Astrocyte (in vitro differentiated cells and primary cell): ENCODE results near the gene KCNQ5. TPM values are rescaled to one million over a fixed set of nuclear protein-coding genes. Genes with fewer than 3 reads are reported as not detected.

ENCODE experiments used
- DNase-seq: peaks from one replicate; pipeline ENCODE4 v3.0.0-alpha.2; 2010; ENCODE audit warnings: low read depth
- FAIRE-seq: peaks from 2 replicates; lab custom pipeline; 2011; peaks lifted over from hg19 to GRCh38; lab: Jason Lieb, UNC
- H2AFZ ChIP-seq: 2 replicates; pipeline ENCODE4 v1.6.0; 2012; ENCODE audit warnings: low read depth, low read length, inconsistent platforms
- H3K27ac ChIP-seq: 2 replicates; pipeline ENCODE4 v1.5.1; 2011; ENCODE audit warnings: low read depth, low read length, inconsistent platforms
- H3K27me3 ChIP-seq: 2 replicates; pipeline ENCODE4 v1.6.0; 2011; ENCODE audit warnings: low read length, inconsistent platforms; ENCODE audit not compliant: insufficient read depth
- H3K36me3 ChIP-seq: 2 replicates; pipeline ENCODE4 v1.5.1; 2011; ENCODE audit warnings: low read length, inconsistent platforms; ENCODE audit not compliant: insufficient read depth
- H3K4me1 ChIP-seq: 2 replicates; pipeline ENCODE4 v1.5.1; 2011; ENCODE audit warnings: low read length, inconsistent platforms; ENCODE audit not compliant: insufficient read depth
- H3K4me2 ChIP-seq: 2 replicates; pipeline ENCODE4 v1.6.0; 2012; ENCODE audit warnings: low read length, inconsistent platforms
- H3K4me3 ChIP-seq: 2 replicates; pipeline ENCODE4 v1.5.1; 2011; ENCODE audit warnings: low read depth, mild to moderate bottlenecking, low read length, inconsistent platforms; ENCODE audit not compliant: insufficient read depth
- H3K79me2 ChIP-seq: 2 replicates; pipeline ENCODE4 v1.6.0; 2012; ENCODE audit warnings: mild to moderate bottlenecking, low read length, inconsistent platforms; ENCODE audit not compliant: insufficient read depth
- H3K9ac ChIP-seq: 2 replicates; pipeline ENCODE4 v1.6.0; 2012; ENCODE audit warnings: mild to moderate bottlenecking, low read length, inconsistent platforms
- H3K9me3 ChIP-seq: 2 replicates; pipeline ENCODE4 v1.5.1; 2012; ENCODE audit warnings: low read depth, mild to moderate bottlenecking, low read length, inconsistent platforms; ENCODE audit not compliant: insufficient read depth
- H4K20me1 ChIP-seq: 2 replicates; pipeline ENCODE4 v1.6.0; 2012; ENCODE audit warnings: low read length, inconsistent platforms; ENCODE audit not compliant: insufficient read depth
- H3K27ac Mint-ChIP-seq: one replicate; pipeline ENCODE4 v1.8.0; 2021; ENCODE audit warnings: mild to moderate bottlenecking, mixed read lengths; ENCODE audit not compliant: unreplicated experiment
- H3K27me3 Mint-ChIP-seq: one replicate; pipeline ENCODE4 v1.8.0; 2021; ENCODE audit warnings: low read depth, mixed read lengths; ENCODE audit not compliant: unreplicated experiment
- H3K36me3 Mint-ChIP-seq: one replicate; pipeline ENCODE4 v1.8.0; 2021; ENCODE audit warnings: low read depth, mixed read lengths; ENCODE audit not compliant: unreplicated experiment
- H3K4me1 Mint-ChIP-seq: one replicate; pipeline ENCODE4 v1.8.0; 2021; ENCODE audit warnings: low read depth, mixed read lengths; ENCODE audit not compliant: unreplicated experiment
- H3K4me3 Mint-ChIP-seq: one replicate; pipeline ENCODE4 v1.8.0; 2021; ENCODE audit warnings: mild to moderate bottlenecking, moderate library complexity, mixed read lengths; ENCODE audit not compliant: unreplicated experiment
- H3K9me3 Mint-ChIP-seq: one replicate; pipeline ENCODE4 v1.8.0; 2021; ENCODE audit warnings: mild to moderate bottlenecking, mixed read lengths; ENCODE audit not compliant: unreplicated experiment
- CTCF ChIP-seq: IDR thresholded peaks from 2 replicates; pipeline ENCODE4 v1.5.1; 2011; ENCODE audit warnings: low read depth, mild to moderate bottlenecking, inconsistent platforms, low read length, moderate library complexity; ENCODE audit not compliant: insufficient read depth
- EZH2 ChIP-seq: IDR thresholded peaks from 2 replicates; pipeline ENCODE4 v1.6.1; 2012; ENCODE audit warnings: mild to moderate bottlenecking, low read length, inconsistent platforms; ENCODE audit not compliant: insufficient read depth
- total RNA-seq: library from RNA; stranded (reverse); gene quantifications from 2 replicates; pipeline ENCODE4 v1.2.1, GENCODE V29; 2021

The KCNQ5 gene
- total RNA-seq, 1 donor from 2014 or later = 2.0 TPM

DNA sequence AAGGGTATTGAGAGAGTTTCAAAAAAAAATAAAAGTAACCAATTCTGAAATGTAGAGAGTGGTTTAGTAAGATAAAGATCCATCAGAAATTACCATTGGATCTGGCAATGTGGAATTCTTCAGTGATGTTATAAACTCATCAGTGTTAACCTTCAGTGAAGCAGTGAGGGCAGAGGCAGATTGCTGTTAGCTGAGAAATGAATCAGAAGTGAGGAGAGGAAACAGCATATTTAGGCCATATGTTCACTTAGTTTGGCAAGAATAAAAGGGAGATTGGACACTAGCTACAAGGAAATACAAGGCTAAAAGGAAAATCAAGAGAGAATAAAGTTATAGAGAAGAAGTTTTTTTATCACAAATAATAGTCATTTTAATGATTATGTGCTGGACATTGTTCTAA is 9.6 kb downstream of the KCNQ5 start:
- no peak for DNase-seq
- Histone ChIP-seq H2AFZ (no peak overlapping the region), H3K4me2 (no peak overlapping the region), H3K4me1 (no peaks in the 10 kb centered on the region), H3K4me3 (no peak overlapping the region), H3K36me3 (no peaks in the 10 kb centered on the region), H4K20me1 (no peaks in the 10 kb centered on the region), H3K9ac (no peak overlapping the region), H3K27ac (no peak overlapping the region), H3K9me3 (no peaks in the 10 kb centered on the region), H3K27me3 (no peaks in the 10 kb centered on the region), H3K79me2 (peaks cover 11% of the 10 kb centered on the region)
- H3K4me3 Mint-ChIP-seq = no peak overlapping the region
- no peaks in the 10 kb centered on the region for H3K36me3 Mint-ChIP-seq
- no peaks in the 10 kb centered on the region for H3K4me1 Mint-ChIP-seq
- H3K27ac Mint-ChIP-seq = no peak overlapping the region
- TF ChIP-seq EZH2 (no peak), CTCF (no peak)
- peak; percentile 5 for FAIRE-seq
- H3K9me3 Mint-ChIP-seq = no peaks in the 10 kb centered on the region
- peaks cover 8% of the 10 kb centered on the region for H3K27me3 Mint-ChIP-seq

DNA sequence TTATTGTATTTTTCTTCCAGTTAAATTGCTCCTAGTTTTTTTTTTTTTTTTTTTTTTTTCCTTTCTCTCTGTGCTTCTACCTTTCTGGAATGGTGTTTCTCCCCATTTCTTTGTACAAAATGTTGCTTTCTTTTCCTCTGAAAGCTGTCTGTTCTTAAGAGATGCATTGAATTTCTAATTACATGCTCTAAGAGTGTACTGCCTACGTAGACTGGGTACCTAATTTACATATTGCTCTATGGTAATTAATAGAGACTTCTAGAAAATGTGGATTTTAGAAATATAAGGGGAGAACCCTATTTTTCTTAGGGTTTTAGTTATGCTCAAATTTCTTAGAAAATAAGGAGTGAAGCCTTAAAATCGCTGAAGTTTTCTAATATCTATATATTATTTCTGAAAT is 13.8 kb downstream of the KCNQ5 start:
- Histone ChIP-seq H2AFZ (no peak overlapping the region), H3K36me3 (no peaks in the 10 kb centered on the region), H3K27ac (no peak overlapping the region), H3K4me3 (no peak overlapping the region), H3K79me2 (peaks cover 2% of the 10 kb centered on the region), H3K9ac (no peak overlapping the region), H3K4me2 (no peak overlapping the region), H3K27me3 (no peaks in the 10 kb centered on the region), H3K4me1 (no peaks in the 10 kb centered on the region), H4K20me1 (no peaks in the 10 kb centered on the region), H3K9me3 (no peaks in the 10 kb centered on the region)
- DNase-seq (no peak), FAIRE-seq (no peak)
- no peak overlapping the region for H3K4me3 Mint-ChIP-seq
- H3K27ac Mint-ChIP-seq = no peak overlapping the region
- H3K36me3 Mint-ChIP-seq = no peaks in the 10 kb centered on the region
- H3K27me3 Mint-ChIP-seq = peaks cover 3% of the 10 kb centered on the region
- TF ChIP-seq EZH2 (no peak), CTCF (no peak)
- H3K9me3 Mint-ChIP-seq = no peaks in the 10 kb centered on the region
- no peaks in the 10 kb centered on the region for H3K4me1 Mint-ChIP-seq

- no peak for TF ChIP-seq CTCF
- no peak overlapping the region for H3K4me3 ChIP-seq
- H3K79me2 ChIP-seq = peaks cover 2% of the 10 kb centered on the region
- H3K4me2 ChIP-seq = no peak overlapping the region
- peaks cover 3% of the 10 kb centered on the region for H3K27me3 Mint-ChIP-seq
- no peak overlapping the region for H3K27ac Mint-ChIP-seq
- no peak overlapping the region for H3K27ac ChIP-seq
- no peaks in the 10 kb centered on the region for H3K4me1 ChIP-seq
- DNase-seq (no peak), FAIRE-seq (no peak)
- H3K36me3 ChIP-seq = no peaks in the 10 kb centered on the region
- H2AFZ ChIP-seq = no peak overlapping the region
- H3K9me3 ChIP-seq = no peaks in the 10 kb centered on the region
- no peak overlapping the region for H3K4me3 Mint-ChIP-seq
- no peaks in the 10 kb centered on the region for H3K27me3 ChIP-seq
- H3K9ac ChIP-seq = no peak overlapping the region
- H3K9me3 Mint-ChIP-seq = no peaks in the 10 kb centered on the region
- no peaks in the 10 kb centered on the region for H3K36me3 Mint-ChIP-seq
- H4K20me1 ChIP-seq = no peaks in the 10 kb centered on the region
- H3K4me1 Mint-ChIP-seq = no peaks in the 10 kb centered on the region
These were observed 14.4 kb downstream of the KCNQ5 start for GRCh38 chr6:72636215-72636614.
